ENCODE results near the gene PCMT1.

- TF ChIP-seq GATA3 (IDR thresholded peaks at IDR 0.05; ENCODE audit: low read depth, low read length) (no peak), GATA2 (IDR thresholded peaks at IDR 0.05; ENCODE audit: low read depth, low read length) (no peak)
These were observed 106.2 kb downstream of the PCMT1 start for GRCh38 chr6:149855741-149856140.

Measured in SH-SY5Y (cell line).